Aortic smooth muscle cell (primary cell): ENCODE measurements around the gene PRPSAP2. TPM values are rescaled to one million over a fixed set of nuclear protein-coding genes. Genes with fewer than 3 reads are reported as not detected.

ENCODE experiments used
- total RNA-seq: library from RNA; depleted of rRNA; stranded (reverse); fragments of >200 nt; gene quantifications from 2 replicates; pipeline ENCODE4 v1.2.3, GENCODE V29; 2014

PRPSAP2 gene, protein sequence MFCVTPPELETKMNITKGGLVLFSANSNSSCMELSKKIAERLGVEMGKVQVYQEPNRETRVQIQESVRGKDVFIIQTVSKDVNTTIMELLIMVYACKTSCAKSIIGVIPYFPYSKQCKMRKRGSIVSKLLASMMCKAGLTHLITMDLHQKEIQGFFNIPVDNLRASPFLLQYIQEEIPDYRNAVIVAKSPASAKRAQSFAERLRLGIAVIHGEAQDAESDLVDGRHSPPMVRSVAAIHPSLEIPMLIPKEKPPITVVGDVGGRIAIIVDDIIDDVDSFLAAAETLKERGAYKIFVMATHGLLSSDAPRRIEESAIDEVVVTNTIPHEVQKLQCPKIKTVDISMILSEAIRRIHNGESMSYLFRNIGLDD
- total RNA-seq, result 42.0 and 44.5 TPM in 2 replicates

DNA sequence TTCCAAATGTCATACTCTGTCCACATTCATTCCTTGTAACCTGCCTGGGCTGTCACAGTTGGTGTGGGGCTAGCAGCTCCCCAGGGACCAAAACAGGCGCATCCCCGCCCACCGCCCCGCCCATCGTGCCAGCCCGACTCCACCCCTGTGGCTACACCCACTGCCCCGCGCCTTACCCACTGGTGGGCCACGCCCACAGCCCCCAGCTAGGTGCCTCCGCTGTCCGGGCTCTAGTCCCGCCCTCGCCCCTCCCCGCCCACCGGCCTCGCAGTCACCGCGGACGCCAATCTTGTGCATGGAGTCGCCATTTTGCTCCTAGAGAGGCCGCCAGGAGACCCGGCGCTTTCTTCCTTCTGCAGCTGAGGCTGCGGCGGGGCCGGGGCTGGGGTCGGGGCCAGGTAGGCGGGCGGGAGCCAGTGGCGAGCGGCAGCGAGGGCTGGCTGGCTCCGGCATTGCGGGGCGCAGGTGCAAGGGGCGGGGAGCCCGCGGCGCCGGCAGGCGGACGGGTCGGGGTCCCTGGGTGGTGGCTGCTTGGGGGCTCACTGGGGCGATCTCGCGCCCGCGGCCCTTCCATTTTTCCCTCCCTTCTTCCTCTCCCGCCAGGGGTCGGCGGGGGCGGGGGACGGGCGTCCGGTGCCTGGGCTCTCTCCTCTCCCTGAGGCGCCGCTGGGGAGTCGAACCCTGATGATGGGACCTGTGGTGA, at the start of gene PRPSAP2:
PRPSAP2 (plus strand) TSS at position 268 of the 703 bp plus-strand sequence. CDS start 7,703 bp downstream, outside the sequence.

GRCh38 chr17:18951941-18952842, 94.3 kb downstream of the PRPSAP2 start, which contains the start of gene SLC5A10:
TSS of gene SLC5A10 (plus strand) at chr17:18952165. CDS start at chr17:18952206, 41 bp downstream.

Other genes starting within 250 kb of the PRPSAP2 start
- gene TBC1D28, start 213.7 kb upstream of the PRPSAP2 start, total RNA-seq, result not detected in 2 replicates
- gene FOXO3B, start 175.8 kb upstream of the PRPSAP2 start, total RNA-seq, result 1.4 and 2.0 TPM in 2 replicates
- under 0.01 and 0.06 TPM in 2 replicates for gene FBXW10, start 114.1 kb upstream of the PRPSAP2 start, total RNA-seq
- gene TVP23B, start 76.9 kb upstream of the PRPSAP2 start, total RNA-seq, result 102 and 103 TPM in 2 replicates
- gene SLC5A10, start 94.0 kb downstream of the PRPSAP2 start, total RNA-seq, result under 0.01 TPM in 1 of 2 replicates, not detected in the other
- 7.4 and 9.1 TPM in 2 replicates for gene FAM83G, start 146.6 kb downstream of the PRPSAP2 start, total RNA-seq
- 0.25 and 0.79 TPM in 2 replicates for gene GRAP, start 188.8 kb downstream of the PRPSAP2 start, total RNA-seq